ENCODE data around the gene MIEF1. TPM values are rescaled to one million over a fixed set of nuclear protein-coding genes. Genes with fewer than 3 reads are reported as not detected.
A peak's percentile ranks its signal among the peaks of the same experiment; 100 is the strongest.

Gene MIEF1
- total RNA-seq, 1 donor from 2014 or later: 29.2 TPM

DNA sequence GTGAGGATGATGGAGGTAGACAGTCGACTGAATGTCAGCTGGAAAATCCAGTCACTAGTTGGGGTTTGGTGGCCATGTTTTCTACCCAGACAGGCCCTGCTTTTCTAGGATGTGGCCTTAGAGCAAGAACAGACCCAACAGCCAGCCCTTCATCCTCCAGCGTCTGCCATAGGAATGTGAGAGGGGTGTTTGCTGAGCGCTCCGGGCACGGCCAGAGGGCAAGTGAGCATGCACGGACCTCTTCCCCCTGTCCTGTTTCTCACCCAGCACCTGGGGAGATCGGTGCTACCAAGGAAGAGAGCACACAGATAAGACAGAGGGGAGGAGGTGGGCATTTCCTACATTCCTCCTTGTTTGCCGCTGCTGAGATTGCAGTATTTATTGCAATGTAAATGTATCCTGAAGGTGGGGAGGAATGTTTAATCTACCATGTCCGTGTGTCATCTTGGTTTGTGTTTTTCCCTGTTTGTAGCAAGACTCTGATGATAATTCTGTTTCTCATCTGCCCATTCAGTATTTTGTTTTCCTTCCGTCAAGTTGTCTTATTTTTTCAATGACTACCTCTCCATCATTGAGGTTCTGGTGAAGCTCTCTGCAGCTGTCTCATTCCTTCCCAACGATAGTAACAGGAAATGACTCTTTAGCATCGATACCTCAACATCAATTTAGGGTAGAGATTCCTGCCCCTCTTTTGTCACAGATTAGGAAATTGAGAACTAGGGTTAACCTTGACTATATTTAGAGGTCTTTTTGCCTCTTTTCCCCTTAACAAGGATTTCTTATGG lies 13.4 kb downstream of the MIEF1 start:
- peaks cover 41% of the 10 kb centered on the region for H3K36me3 Mint-ChIP-seq (ENCODE audit: low read depth, unreplicated experiment)
- no peak overlapping the region for H3K4me3 Mint-ChIP-seq (ENCODE audit: unreplicated experiment)
- no peak for TF ChIP-seq CTCF (IDR thresholded peaks at IDR 0.05; ENCODE audit: unreplicated experiment)
- DNase-seq (ENCODE audit: low spot score): no peak
- H3K27me3 Mint-ChIP-seq (ENCODE audit: unreplicated experiment): peaks cover 6% of the 10 kb centered on the region
- peaks cover 24% of the 10 kb centered on the region for H3K4me1 Mint-ChIP-seq (ENCODE audit: unreplicated experiment)
- no peak overlapping the region for H3K27ac Mint-ChIP-seq (ENCODE audit: unreplicated experiment)
- H3K9me3 Mint-ChIP-seq (ENCODE audit: unreplicated experiment): no peaks in the 10 kb centered on the region

DNA sequence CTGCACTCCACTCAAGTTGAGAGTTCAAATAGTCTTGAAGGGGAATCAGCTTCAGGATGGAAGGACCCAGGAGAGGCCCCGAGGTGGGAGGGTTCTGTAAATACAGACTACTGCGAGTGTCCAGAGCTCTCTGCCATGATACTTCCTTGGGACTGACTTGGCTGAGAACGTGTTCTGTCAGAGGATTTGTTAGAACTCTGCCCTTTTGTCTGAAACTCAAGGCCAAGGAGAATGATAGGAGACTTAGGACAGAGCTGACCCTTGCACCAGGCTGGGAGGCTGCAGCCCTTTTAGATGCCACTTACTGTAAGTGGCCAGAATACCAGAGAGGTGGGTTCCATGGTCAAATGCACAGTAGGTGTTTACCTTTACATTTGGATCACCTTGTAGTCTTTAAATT lies 15.4 kb downstream of the MIEF1 start:
- TF ChIP-seq CTCF (IDR thresholded peaks at IDR 0.05; ENCODE audit: unreplicated experiment): no peak
- DNase-seq (ENCODE audit: low spot score): no peak
- Mint-ChIP-seq H3K9me3 (ENCODE audit: unreplicated experiment) (no peaks in the 10 kb centered on the region), H3K27me3 (ENCODE audit: unreplicated experiment) (peaks cover 11% of the 10 kb centered on the region), H3K36me3 (ENCODE audit: low read depth, unreplicated experiment) (peaks cover 46% of the 10 kb centered on the region), H3K27ac (ENCODE audit: unreplicated experiment) (no peak overlapping the region), H3K4me1 (ENCODE audit: unreplicated experiment) (peaks cover 38% of the 10 kb centered on the region), H3K4me3 (ENCODE audit: unreplicated experiment) (no peak overlapping the region)

DNA sequence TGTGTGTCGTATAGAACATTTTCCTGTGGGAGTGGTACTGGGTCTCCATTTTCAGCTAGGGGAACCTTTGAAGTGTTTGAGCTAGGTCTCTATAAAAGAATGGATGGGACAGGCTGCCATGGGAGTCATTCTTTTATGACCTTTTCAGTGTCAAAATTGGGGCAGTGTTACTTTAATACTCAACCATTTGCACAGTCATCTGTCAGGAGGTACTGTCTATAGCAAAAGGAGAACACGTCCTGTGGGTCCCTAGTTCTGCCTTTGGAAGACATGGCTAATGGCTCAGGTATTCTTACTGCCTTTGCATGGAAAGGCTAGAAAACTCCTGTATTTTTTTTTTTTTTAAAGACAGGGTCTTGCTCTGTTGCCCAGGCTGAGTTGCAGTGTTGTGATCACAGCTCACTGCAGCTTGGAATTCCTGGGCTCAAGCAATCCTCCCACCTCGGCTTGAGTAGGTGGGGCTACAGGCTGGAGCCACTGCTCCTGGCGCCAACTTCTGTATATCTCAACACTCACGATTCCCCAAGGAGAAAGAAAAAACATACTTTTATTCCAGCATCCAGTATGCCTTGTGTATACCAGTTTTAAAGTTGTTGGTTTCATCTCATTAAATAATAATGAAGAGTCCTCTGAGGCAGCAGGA lies 16.2 kb downstream of the MIEF1 start:
- Mint-ChIP-seq H3K36me3 (ENCODE audit: low read depth, unreplicated experiment) (peaks cover 49% of the 10 kb centered on the region), H3K27me3 (ENCODE audit: unreplicated experiment) (peaks cover 16% of the 10 kb centered on the region), H3K27ac (ENCODE audit: unreplicated experiment) (peak overlapping the region; percentile 88), H3K9me3 (ENCODE audit: unreplicated experiment) (no peaks in the 10 kb centered on the region), H3K4me1 (ENCODE audit: unreplicated experiment) (peaks cover 43% of the 10 kb centered on the region), H3K4me3 (ENCODE audit: unreplicated experiment) (peak overlapping the region; percentile 96)
- TF ChIP-seq CTCF (IDR thresholded peaks at IDR 0.05; ENCODE audit: unreplicated experiment): no peak
- no peak for DNase-seq (ENCODE audit: low spot score)

GRCh38 chr22:39518996-39519680 lies 17.0 kb downstream of the MIEF1 start:
- peak overlapping the region; percentile 88 for H3K27ac Mint-ChIP-seq (ENCODE audit: unreplicated experiment)
- TF ChIP-seq CTCF (IDR thresholded peaks at IDR 0.05; ENCODE audit: unreplicated experiment): no peak
- H3K9me3 Mint-ChIP-seq (ENCODE audit: unreplicated experiment): no peaks in the 10 kb centered on the region
- peak overlapping the region; percentile 96 for H3K4me3 Mint-ChIP-seq (ENCODE audit: unreplicated experiment)
- no peak for DNase-seq (ENCODE audit: low spot score)
- H3K36me3 Mint-ChIP-seq (ENCODE audit: low read depth, unreplicated experiment): peaks cover 44% of the 10 kb centered on the region
- peaks cover 17% of the 10 kb centered on the region for H3K27me3 Mint-ChIP-seq (ENCODE audit: unreplicated experiment)
- H3K4me1 Mint-ChIP-seq (ENCODE audit: unreplicated experiment): peaks cover 46% of the 10 kb centered on the region
